ENCODE results near the gene SNAP47.

DNA sequence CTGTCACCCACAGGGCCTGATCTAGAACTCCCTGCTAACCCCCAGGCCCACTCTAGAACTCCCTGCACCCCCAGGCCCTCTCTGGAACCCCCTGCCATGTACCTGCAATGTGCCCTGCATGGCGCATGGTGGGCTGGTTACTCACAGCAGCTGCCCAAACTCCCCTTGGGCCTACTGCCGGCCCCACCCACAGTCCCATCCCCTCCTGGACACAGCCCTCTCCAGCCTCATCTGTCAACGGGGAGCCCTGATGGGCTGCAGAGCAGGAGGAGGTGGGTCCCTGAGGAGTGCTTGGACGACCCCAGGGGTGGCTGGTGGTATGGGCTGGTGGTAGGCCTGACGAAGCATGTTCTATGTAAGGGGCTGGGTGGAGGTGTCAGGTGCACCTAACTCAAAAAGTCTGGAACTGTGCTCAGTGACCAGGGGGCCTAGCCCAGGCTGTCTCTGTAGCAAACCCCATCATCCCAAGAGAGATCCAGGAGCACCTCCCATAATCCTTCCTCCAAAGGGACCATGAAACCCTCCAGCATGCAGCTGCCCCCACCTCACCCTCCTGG, 61.2 kb downstream of the SNAP47 start:
- TF ChIP-seq POLR2AphosphoS5 (IDR thresholded peaks at IDR 0.05; ENCODE audit: control insufficient read depth, insufficient read depth, low read depth, low read length) (no peak), NBN (IDR thresholded peaks at IDR 0.05; ENCODE audit: low read depth) (no peak), TARDBP (IDR thresholded peaks at IDR 0.05) (no peak), PHB2 (IDR thresholded peaks at IDR 0.05; ENCODE audit: low read depth) (no peak), ZBTB7A (IDR thresholded peaks at IDR 0.05; ENCODE audit: borderline replicate concordance, control insufficient read depth, low read depth, low read length) (no peak), JUNB (CRISPR knock-in tag; conservative IDR thresholded peaks at IDR 0.05) (no peak), EP300 (IDR thresholded peaks at IDR 0.05; ENCODE audit: low read length) (no peak), BHLHE40 (IDR thresholded peaks at IDR 0.05; ENCODE audit: low read length) (no peak), NCOA2 (IDR thresholded peaks at IDR 0.05; ENCODE audit: partially characterized antibody in 2 of 2) (no peak), SMAD1 (IDR thresholded peaks at IDR 0.05; ENCODE audit: low read depth, low read length, partially characterized antibody) (no peak)
- TF ChIP-seq, protein P1, sequence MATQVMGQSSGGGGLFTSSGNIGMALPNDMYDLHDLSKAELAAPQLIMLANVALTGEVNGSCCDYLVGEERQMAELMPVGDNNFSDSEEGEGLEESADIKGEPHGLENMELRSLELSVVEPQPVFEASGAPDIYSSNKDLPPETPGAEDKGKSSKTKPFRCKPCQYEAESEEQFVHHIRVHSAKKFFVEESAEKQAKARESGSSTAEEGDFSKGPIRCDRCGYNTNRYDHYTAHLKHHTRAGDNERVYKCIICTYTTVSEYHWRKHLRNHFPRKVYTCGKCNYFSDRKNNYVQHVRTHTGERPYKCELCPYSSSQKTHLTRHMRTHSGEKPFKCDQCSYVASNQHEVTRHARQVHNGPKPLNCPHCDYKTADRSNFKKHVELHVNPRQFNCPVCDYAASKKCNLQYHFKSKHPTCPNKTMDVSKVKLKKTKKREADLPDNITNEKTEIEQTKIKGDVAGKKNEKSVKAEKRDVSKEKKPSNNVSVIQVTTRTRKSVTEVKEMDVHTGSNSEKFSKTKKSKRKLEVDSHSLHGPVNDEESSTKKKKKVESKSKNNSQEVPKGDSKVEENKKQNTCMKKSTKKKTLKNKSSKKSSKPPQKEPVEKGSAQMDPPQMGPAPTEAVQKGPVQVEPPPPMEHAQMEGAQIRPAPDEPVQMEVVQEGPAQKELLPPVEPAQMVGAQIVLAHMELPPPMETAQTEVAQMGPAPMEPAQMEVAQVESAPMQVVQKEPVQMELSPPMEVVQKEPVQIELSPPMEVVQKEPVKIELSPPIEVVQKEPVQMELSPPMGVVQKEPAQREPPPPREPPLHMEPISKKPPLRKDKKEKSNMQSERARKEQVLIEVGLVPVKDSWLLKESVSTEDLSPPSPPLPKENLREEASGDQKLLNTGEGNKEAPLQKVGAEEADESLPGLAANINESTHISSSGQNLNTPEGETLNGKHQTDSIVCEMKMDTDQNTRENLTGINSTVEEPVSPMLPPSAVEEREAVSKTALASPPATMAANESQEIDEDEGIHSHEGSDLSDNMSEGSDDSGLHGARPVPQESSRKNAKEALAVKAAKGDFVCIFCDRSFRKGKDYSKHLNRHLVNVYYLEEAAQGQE (IDR thresholded peaks at IDR 0.05; ENCODE audit: borderline replicate concordance) = no peak
- TF ChIP-seq, protein P1 (CRISPR knock-in tag; IDR thresholded peaks at IDR 0.05; ENCODE audit: low read depth) = no peak
- TF ChIP-seq, protein P2, sequence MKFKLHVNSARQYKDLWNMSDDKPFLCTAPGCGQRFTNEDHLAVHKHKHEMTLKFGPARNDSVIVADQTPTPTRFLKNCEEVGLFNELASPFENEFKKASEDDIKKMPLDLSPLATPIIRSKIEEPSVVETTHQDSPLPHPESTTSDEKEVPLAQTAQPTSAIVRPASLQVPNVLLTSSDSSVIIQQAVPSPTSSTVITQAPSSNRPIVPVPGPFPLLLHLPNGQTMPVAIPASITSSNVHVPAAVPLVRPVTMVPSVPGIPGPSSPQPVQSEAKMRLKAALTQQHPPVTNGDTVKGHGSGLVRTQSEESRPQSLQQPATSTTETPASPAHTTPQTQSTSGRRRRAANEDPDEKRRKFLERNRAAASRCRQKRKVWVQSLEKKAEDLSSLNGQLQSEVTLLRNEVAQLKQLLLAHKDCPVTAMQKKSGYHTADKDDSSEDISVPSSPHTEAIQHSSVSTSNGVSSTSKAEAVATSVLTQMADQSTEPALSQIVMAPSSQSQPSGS (CRISPR knock-in tag; IDR thresholded peaks at IDR 0.05) = no peak
- TF ChIP-seq, protein P3, sequence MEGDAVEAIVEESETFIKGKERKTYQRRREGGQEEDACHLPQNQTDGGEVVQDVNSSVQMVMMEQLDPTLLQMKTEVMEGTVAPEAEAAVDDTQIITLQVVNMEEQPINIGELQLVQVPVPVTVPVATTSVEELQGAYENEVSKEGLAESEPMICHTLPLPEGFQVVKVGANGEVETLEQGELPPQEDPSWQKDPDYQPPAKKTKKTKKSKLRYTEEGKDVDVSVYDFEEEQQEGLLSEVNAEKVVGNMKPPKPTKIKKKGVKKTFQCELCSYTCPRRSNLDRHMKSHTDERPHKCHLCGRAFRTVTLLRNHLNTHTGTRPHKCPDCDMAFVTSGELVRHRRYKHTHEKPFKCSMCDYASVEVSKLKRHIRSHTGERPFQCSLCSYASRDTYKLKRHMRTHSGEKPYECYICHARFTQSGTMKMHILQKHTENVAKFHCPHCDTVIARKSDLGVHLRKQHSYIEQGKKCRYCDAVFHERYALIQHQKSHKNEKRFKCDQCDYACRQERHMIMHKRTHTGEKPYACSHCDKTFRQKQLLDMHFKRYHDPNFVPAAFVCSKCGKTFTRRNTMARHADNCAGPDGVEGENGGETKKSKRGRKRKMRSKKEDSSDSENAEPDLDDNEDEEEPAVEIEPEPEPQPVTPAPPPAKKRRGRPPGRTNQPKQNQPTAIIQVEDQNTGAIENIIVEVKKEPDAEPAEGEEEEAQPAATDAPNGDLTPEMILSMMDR (IDR thresholded peaks at IDR 0.05 in 2 of 3, conservative IDR thresholded peaks at IDR 0.05 in 1 of 3; ENCODE audit: insufficient read depth in 2 of 3, low read depth in 1 of 3, low read length in 3 of 3) = no peak
- TF ChIP-seq, protein P4, sequence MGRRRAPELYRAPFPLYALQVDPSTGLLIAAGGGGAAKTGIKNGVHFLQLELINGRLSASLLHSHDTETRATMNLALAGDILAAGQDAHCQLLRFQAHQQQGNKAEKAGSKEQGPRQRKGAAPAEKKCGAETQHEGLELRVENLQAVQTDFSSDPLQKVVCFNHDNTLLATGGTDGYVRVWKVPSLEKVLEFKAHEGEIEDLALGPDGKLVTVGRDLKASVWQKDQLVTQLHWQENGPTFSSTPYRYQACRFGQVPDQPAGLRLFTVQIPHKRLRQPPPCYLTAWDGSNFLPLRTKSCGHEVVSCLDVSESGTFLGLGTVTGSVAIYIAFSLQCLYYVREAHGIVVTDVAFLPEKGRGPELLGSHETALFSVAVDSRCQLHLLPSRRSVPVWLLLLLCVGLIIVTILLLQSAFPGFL (CRISPR knock-in tag; IDR thresholded peaks at IDR 0.05) = no peak
